Smooth muscle cell (in vitro differentiated cells): ENCODE measurements around the gene DPY19L3. TPM values are rescaled to one million over a fixed set of nuclear protein-coding genes. Genes with fewer than 3 reads are reported as not detected.
A peak's percentile ranks its signal among the peaks of the same experiment; 100 is the strongest.

Source experiments
- DNase-seq: peaks from one replicate; lab custom pipeline; 2025; ENCODE audit not compliant: unreplicated experiment; lab: John Stamatoyannopoulos, UW
- H2AFZ ChIP-seq: fragments of 200-600 bp; sonication (generic); 2 replicates; pipeline ENCODE4 v1.6.0; 2016; ENCODE audit warnings: antibody characterized with exemption, low read depth, mild to moderate bottlenecking
- H3F3A ChIP-seq: fragments of 200-600 bp; sonication (generic); 2 replicates; pipeline ENCODE4 v1.6.0; 2017; ENCODE audit warnings: antibody characterized with exemption, low read depth
- H3K27ac ChIP-seq: fragments of 200-600 bp; sonication (generic); 2 replicates; pipeline ENCODE4 v1.5.1; 2016; ENCODE audit warnings: low read depth, mild to moderate bottlenecking
- H3K27me3 ChIP-seq: fragments of 200-600 bp; sonication (generic); 2 replicates; pipeline ENCODE4 v1.6.1; 2016; ENCODE audit warnings: low read depth, mild to moderate bottlenecking
- H3K36me3 ChIP-seq: fragments of 200-600 bp; sonication (generic); 2 replicates; pipeline ENCODE4 v1.5.1; 2016; ENCODE audit warnings: low read depth
- H3K4me1 ChIP-seq: fragments of 200-600 bp; sonication (generic); 2 replicates; pipeline ENCODE4 v1.5.1; 2016; ENCODE audit warnings: low read depth
- H3K4me2 ChIP-seq: fragments of 200-600 bp; sonication (generic); 2 replicates; pipeline ENCODE4 v1.6.0; 2016; ENCODE audit warnings: mild to moderate bottlenecking
- H3K4me3 ChIP-seq: fragments of 200-600 bp; sonication (generic); 2 replicates; pipeline ENCODE4 v1.5.1; 2016; ENCODE audit warnings: mild to moderate bottlenecking
- H3K79me2 ChIP-seq: fragments of 200-600 bp; sonication (generic); 2 replicates; pipeline ENCODE4 v1.6.0; 2016; ENCODE audit warnings: low read depth, mild to moderate bottlenecking
- H3K9ac ChIP-seq: fragments of 200-600 bp; sonication (generic); 2 replicates; pipeline ENCODE4 v1.6.0; 2016; ENCODE audit warnings: low read depth
- H3K9me3 ChIP-seq: fragments of 200-600 bp; sonication (generic); replicated peaks from 2 replicates; pipeline ENCODE4 v1.5.1; 2016; ENCODE audit warnings: low read depth
- H4K20me1 ChIP-seq: fragments of 200-600 bp; sonication (generic); 2 replicates; pipeline ENCODE4 v1.6.0; 2016; ENCODE audit warnings: low read depth
- WGBS: methylation state at CpG from one replicate; pipeline ENCODE4 v1.1.7; 2016; ENCODE audit warnings: low lambda C conversion rate; 5-methylcytosine and 5-hydroxymethylcytosine counted together
- polyA plus RNA-seq: library from polyadenylated mRNA; unstranded; fragments of >200 nt; fragmentation: Nextera tagmentation; extraction: Ambion mirVana; gene quantifications from 2 replicates; pipeline ENCODE4 v1.2.1, GENCODE V29; 2016
- total RNA-seq: library from RNA; depleted of rRNA; stranded (reverse); fragments of >200 nt; gene quantifications from 2 replicates; pipeline ENCODE4 v1.2.3, GENCODE V29; 2014
- TF ChIP-seq, protein P1 (sequence below): fragments of 200-600 bp; sonication (generic); IDR thresholded peaks from 2 replicates; pipeline ENCODE4 v1.5.1; 2017; ENCODE audit warnings: borderline replicate concordance, mild to moderate bottlenecking, antibody characterized with exemption; ENCODE audit not compliant: insufficient read depth, poor library complexity, severe bottlenecking

Gene DPY19L3
- total and polyA plus RNA-seq, 2 experiments from 2014 or later = 5.8 to 50.0 TPM

- Histone ChIP-seq H3K9ac (no peak overlapping the region), H3K4me2 (peak overlapping the region; percentile 97), H3K36me3 (no peaks in the 10 kb centered on the region), H3F3A (peaks cover 4% of the 10 kb centered on the region), H3K27me3 (no peaks in the 10 kb centered on the region), H3K4me1 (peaks cover 24% of the 10 kb centered on the region), H3K9me3 (no peaks in the 10 kb centered on the region), H3K27ac (no peak overlapping the region), H2AFZ (no peak overlapping the region), H3K4me3 (peak overlapping the region; percentile 95), H4K20me1 (no peaks in the 10 kb centered on the region), H3K79me2 (peaks cover 11% of the 10 kb centered on the region)
- no peak for DNase-seq
- WGBS = 81% methylated on average over 5 of the region's 5 CpGs
- TF ChIP-seq, protein P1, sequence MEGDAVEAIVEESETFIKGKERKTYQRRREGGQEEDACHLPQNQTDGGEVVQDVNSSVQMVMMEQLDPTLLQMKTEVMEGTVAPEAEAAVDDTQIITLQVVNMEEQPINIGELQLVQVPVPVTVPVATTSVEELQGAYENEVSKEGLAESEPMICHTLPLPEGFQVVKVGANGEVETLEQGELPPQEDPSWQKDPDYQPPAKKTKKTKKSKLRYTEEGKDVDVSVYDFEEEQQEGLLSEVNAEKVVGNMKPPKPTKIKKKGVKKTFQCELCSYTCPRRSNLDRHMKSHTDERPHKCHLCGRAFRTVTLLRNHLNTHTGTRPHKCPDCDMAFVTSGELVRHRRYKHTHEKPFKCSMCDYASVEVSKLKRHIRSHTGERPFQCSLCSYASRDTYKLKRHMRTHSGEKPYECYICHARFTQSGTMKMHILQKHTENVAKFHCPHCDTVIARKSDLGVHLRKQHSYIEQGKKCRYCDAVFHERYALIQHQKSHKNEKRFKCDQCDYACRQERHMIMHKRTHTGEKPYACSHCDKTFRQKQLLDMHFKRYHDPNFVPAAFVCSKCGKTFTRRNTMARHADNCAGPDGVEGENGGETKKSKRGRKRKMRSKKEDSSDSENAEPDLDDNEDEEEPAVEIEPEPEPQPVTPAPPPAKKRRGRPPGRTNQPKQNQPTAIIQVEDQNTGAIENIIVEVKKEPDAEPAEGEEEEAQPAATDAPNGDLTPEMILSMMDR = no peak
Observed at GRCh38 chr19:32403291-32403995, 2.1 kb upstream of the DPY19L3 start.

DNA sequence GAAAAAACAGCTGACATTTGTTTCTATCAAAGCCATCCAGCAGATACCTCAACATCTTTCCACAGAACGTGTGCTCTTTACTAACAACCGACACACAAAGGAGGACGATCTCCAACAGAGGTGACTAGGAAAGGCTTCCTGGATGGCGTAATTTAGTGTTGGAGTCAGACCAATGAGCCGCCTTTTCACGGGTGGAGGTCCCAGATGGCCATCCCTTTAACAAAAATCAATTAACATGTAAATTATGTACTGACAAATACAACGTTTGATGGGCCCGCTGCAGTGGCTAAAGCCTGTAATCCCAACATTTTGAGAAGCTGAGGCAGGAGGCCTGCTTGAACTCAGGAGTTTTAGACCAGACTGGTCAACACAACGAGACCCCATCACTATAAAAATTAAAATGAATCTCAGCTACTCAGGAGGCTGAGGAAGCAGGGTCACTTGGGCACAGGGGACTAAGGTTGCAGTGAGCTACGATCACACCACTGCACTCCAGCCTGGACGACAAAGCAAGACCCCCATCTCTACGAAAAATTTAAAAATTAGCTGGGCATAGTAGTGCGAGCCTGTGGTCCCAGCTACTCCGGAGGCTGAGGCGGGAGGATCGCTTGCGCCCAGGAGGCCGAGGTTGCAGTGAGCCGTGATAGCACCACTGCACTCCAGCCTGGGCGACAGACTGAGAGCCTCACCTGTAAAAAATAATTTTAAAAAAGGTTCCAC lies 1.2 kb upstream of the DPY19L3 start:
- peak overlapping the region; percentile 84 for H3K9ac ChIP-seq
- WGBS = 54% methylated on average over 20 of the region's 20 CpGs
- TF ChIP-seq, protein P1 = no peak
- H4K20me1 ChIP-seq = no peaks in the 10 kb centered on the region
- no peaks in the 10 kb centered on the region for H3K27me3 ChIP-seq
- peaks cover 4% of the 10 kb centered on the region for H3F3A ChIP-seq
- peak overlapping the region; percentile 85 for H3K27ac ChIP-seq
- H3K36me3 ChIP-seq = peaks cover 7% of the 10 kb centered on the region
- peaks cover 11% of the 10 kb centered on the region for H3K79me2 ChIP-seq
- peak overlapping the region; percentile 95 for H3K4me3 ChIP-seq
- no peaks in the 10 kb centered on the region for H3K9me3 ChIP-seq
- peak overlapping the region; percentile 56 for H2AFZ ChIP-seq
- H3K4me2 ChIP-seq = peak overlapping the region; percentile 97
- no peak for DNase-seq
- H3K4me1 ChIP-seq = peaks cover 24% of the 10 kb centered on the region

DNA sequence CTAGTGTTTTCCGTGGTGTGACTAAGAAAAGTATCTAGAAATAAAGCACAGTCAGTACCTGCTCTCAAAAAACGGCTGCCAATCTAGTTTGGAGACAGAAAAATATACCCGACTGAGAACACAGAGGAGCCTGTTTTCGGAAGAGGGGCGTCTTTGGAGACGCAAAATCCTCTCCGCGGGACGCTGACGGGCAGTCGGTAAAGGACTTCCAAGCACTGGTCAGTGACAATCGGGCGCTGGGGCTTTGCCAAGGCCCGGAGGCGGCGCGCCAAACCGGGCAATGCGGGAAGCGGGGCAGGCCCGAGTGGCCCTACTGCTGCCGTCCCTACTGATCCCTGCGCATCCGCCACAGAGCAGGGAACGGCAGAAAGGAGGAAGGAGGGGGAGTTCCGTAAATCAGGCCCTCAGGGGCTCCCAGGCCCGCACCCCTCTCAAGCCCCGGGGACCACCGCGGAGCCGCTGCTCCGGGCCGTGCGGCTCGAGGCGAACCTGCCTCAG lies 588 bp upstream of the DPY19L3 start:
- WGBS = under 1% methylated on average over 32 of the region's 36 CpGs
- Histone ChIP-seq H3K27me3 (no peaks in the 10 kb centered on the region), H3K4me3 (peak overlapping the region; percentile 95), H3K4me1 (peaks cover 24% of the 10 kb centered on the region), H3K4me2 (peak overlapping the region; percentile 97), H3F3A (peaks cover 4% of the 10 kb centered on the region), H3K36me3 (peaks cover 10% of the 10 kb centered on the region), H3K27ac (peak overlapping the region; percentile 85), H3K9ac (peak overlapping the region; percentile 84), H3K79me2 (peaks cover 11% of the 10 kb centered on the region), H3K9me3 (no peaks in the 10 kb centered on the region), H4K20me1 (no peaks in the 10 kb centered on the region), H2AFZ (peak overlapping the region; percentile 56)
- TF ChIP-seq, protein P1 = no peak
- peak; percentile 53 for DNase-seq
